Loucy (cell line): Measurements from ENCODE around the gene E2F3.

Source experiments
- H2AFZ ChIP-seq: fragments of 200-600 bp; sonication (generic); 2 replicates; pipeline ENCODE4 v1.6.0; 2016; ENCODE audit warnings: antibody characterized with exemption, mild to moderate bottlenecking, low read length, moderate library complexity
- H3F3A ChIP-seq: fragments of 200-600 bp; 2 replicates; pipeline ENCODE4 v1.6.0; 2016; ENCODE audit warnings: antibody characterized with exemption, low read depth, mild to moderate bottlenecking
- H3K27me3 ChIP-seq: fragments of 200-600 bp; sonication (generic); 2 replicates; pipeline ENCODE4 v1.6.1; 2014; ENCODE audit warnings: low read length, mild to moderate bottlenecking; ENCODE audit not compliant: insufficient read depth, poor library complexity, severe bottlenecking
- H3K36me3 ChIP-seq: fragments of 200-600 bp; sonication (generic); 2 replicates; pipeline ENCODE4 v1.6.1; 2016; ENCODE audit warnings: low read length; ENCODE audit not compliant: insufficient read depth
- H3K4me1 ChIP-seq: fragments of 200-600 bp; sonication (generic); 2 replicates; pipeline ENCODE4 v1.5.1; 2014; ENCODE audit warnings: low read length, mild to moderate bottlenecking; ENCODE audit not compliant: insufficient read depth, poor library complexity, severe bottlenecking
- H3K4me2 ChIP-seq: fragments of 200-600 bp; sonication (generic); 2 replicates; pipeline ENCODE4 v1.6.0; 2014; ENCODE audit warnings: antibody characterized with exemption, low read length, low read depth, mild to moderate bottlenecking; ENCODE audit not compliant: poor library complexity, severe bottlenecking
- H3K4me3 ChIP-seq: fragments of 200-600 bp; sonication (generic); 2 replicates; pipeline ENCODE4 v1.5.1; 2014; ENCODE audit warnings: low read length, mild to moderate bottlenecking, mixed read lengths; ENCODE audit not compliant: poor library complexity, severe bottlenecking
- H3K79me2 ChIP-seq: fragments of 200-600 bp; sonication (generic); 2 replicates; pipeline ENCODE4 v1.6.1; 2014; ENCODE audit warnings: low read length; ENCODE audit not compliant: insufficient read depth
- H3K9ac ChIP-seq: fragments of 200-600 bp; sonication (generic); 2 replicates; pipeline ENCODE4 v1.6.0; 2014; ENCODE audit warnings: mild to moderate bottlenecking, low read depth, low read length, moderate library complexity; ENCODE audit not compliant: poor library complexity, severe bottlenecking
- H3K9me2 ChIP-seq: fragments of 200-600 bp; sonication (generic); replicated peaks from 2 replicates; pipeline ENCODE4 v1.6.1; 2016; ENCODE audit warnings: low read depth, low read length, mixed read lengths
- H3K9me3 ChIP-seq: fragments of 200-600 bp; sonication (generic); 2 replicates; pipeline ENCODE4 v1.6.1; 2014; ENCODE audit warnings: mild to moderate bottlenecking, antibody characterized with exemption, low read length, low read depth; ENCODE audit not compliant: insufficient read depth
- H4K20me1 ChIP-seq: fragments of 200-600 bp; sonication (generic); 2 replicates; pipeline ENCODE4 v1.6.0; 2014; ENCODE audit warnings: antibody characterized with exemption, low read length, mild to moderate bottlenecking; ENCODE audit not compliant: insufficient read depth, poor library complexity, severe bottlenecking
- CTCF ChIP-seq: fragments of 200-600 bp; sonication (generic); conservative IDR thresholded peaks from 2 replicates; pipeline ENCODE4 v1.5.1; 2014; ENCODE audit warnings: mild to moderate bottlenecking, antibody characterized with exemption, low read length
- EZH2phosphoT487 ChIP-seq: fragments of 200-600 bp; IDR thresholded peaks from 2 replicates; pipeline ENCODE4 v1.6.1; 2018; ENCODE audit warnings: antibody characterized with exemption, mild to moderate bottlenecking, moderate library complexity, borderline replicate concordance

The E2F3 gene

GRCh38 chr6:20534295-20535262, 132.9 kb downstream of the E2F3 start, which contains the start of gene CDKAL1:
TSS of gene CDKAL1 (plus strand) at chr6:20534457. CDS start at chr6:20546351, 11,894 bp downstream.
- Histone ChIP-seq H3K79me2 (peaks cover 51% of the 10 kb centered on the region), H3K4me3 (peak within 1 kb of the TSS; percentile 95), H3K36me3 (no peaks in the 10 kb centered on the region), H2AFZ (peak within 1 kb of the TSS; percentile 71), H3K9me2 (no peaks in the 10 kb centered on the region), H3F3A (no peaks in the 10 kb centered on the region), H3K9me3 (no peaks in the 10 kb centered on the region), H3K4me1 (peaks cover 44% of the 10 kb centered on the region), H4K20me1 (peaks cover 7% of the 10 kb centered on the region), H3K27me3 (no peaks in the 10 kb centered on the region), H3K4me2 (peak within 1 kb of the TSS; percentile 66), H3K9ac (peak within 1 kb of the TSS; percentile 93)
- TF ChIP-seq EZH2phosphoT487 = no peak
- TF ChIP-seq CTCF = no peak

GRCh38 chr6:20538131-20538662, 136.5 kb downstream of the E2F3 start:
- Histone ChIP-seq H3K9me3 (no peaks in the 10 kb centered on the region), H2AFZ (no peak overlapping the region), H3K79me2 (peaks cover 87% of the 10 kb centered on the region), H3K4me2 (peak overlapping the region; percentile 60), H3K4me3 (peak overlapping the region; percentile 28), H3K9me2 (no peaks in the 10 kb centered on the region), H3K36me3 (peaks cover 12% of the 10 kb centered on the region; the same call in 1 of the 2 replicates), H3K27me3 (no peaks in the 10 kb centered on the region), H3K9ac (peak overlapping the region; percentile 2), H3K4me1 (peaks cover 47% of the 10 kb centered on the region), H3F3A (no peaks in the 10 kb centered on the region), H4K20me1 (peaks cover 12% of the 10 kb centered on the region)
- TF ChIP-seq CTCF = no peak
- TF ChIP-seq EZH2phosphoT487 = no peak

- Histone ChIP-seq H3K79me2 (peaks cover 91% of the 10 kb centered on the region), H2AFZ (no peak overlapping the region), H3K4me1 (peaks cover 43% of the 10 kb centered on the region), H3K4me2 (peak overlapping the region; percentile 60), H3K9ac (peak overlapping the region; percentile 9), H3K4me3 (peak overlapping the region; percentile 27), H3K36me3 (peaks cover 12% of the 10 kb centered on the region; the same call in 1 of the 2 replicates), H3K27me3 (no peaks in the 10 kb centered on the region), H3K9me3 (no peaks in the 10 kb centered on the region), H3K9me2 (no peaks in the 10 kb centered on the region), H3F3A (no peaks in the 10 kb centered on the region), H4K20me1 (peaks cover 12% of the 10 kb centered on the region)
- TF ChIP-seq EZH2phosphoT487 (no peak), CTCF (no peak)
These were observed 137.2 kb downstream of the E2F3 start for GRCh38 chr6:20538907-20539306.
